Heart right ventricle (tissue), 16 donors: Measurements from ENCODE around the gene TOGARAM2. TPM values are rescaled to one million over a fixed set of nuclear protein-coding genes. Genes with fewer than 3 reads are reported as not detected.

Experiments
- ATAC-seq, 8 donors: fragments of 200-7000 bp; cut with Tn5 transposase; one replicate each; pipeline ENCODE4 v1.9.1; 2020; ENCODE audit warnings: mild to moderate bottlenecking in 8 of 8, moderate library complexity in 8 of 8, moderate number of reproducible peaks in 1 of 8
- DNase-seq, 2 donors: peaks; one replicate each; pipeline ENCODE4 v3.0.0-alpha.2; 2020
- H3K27ac ChIP-seq, 10 donors: fragments of 200-600 bp; sonication (generic) in 2 of 10; one replicate each; pipeline versions ENCODE4 v1.5.0 to v1.8.0; 2020 to 2022; ENCODE audit warnings: mild to moderate bottlenecking in 3 of 10
- H3K27me3 ChIP-seq, 7 donors: fragments of 200-600 bp; one replicate each; pipeline ENCODE4 v1.8.0; 2021 to 2022; ENCODE audit warnings: mild to moderate bottlenecking in 2 of 7
- H3K36me3 ChIP-seq, 9 donors: fragments of 200-600 bp; sonication (generic) in 1 of 9; one replicate each; pipeline versions ENCODE4 v1.5.0 to v1.8.0; 2020 to 2022; ENCODE audit warnings: mild to moderate bottlenecking in 2 of 9
- H3K4me1 ChIP-seq, 9 donors: fragments of 200-600 bp; sonication (generic) in 1 of 9; one replicate each; pipeline versions ENCODE4 v1.5.0 to v1.8.0; 2020 to 2022; ENCODE audit warnings: mild to moderate bottlenecking in 4 of 9
- H3K4me3 ChIP-seq, 10 donors: fragments of 200-600 bp; sonication (generic) in 2 of 10; one replicate each; pipeline versions ENCODE4 v1.5.0 to v1.8.0; 2020 to 2022; ENCODE audit warnings: mild to moderate bottlenecking in 7 of 10, moderate library complexity in 2 of 10
- H3K9me3 ChIP-seq, 11 donors: fragments of 200-600 bp in 10 of 11; sonication (generic) in 2 of 11; one replicate each; pipeline versions ENCODE4 v1.5.0 to v1.8.0; 2013 to 2022; ENCODE audit warnings: mild to moderate bottlenecking in 2 of 11, control low read depth in 1 of 11, moderate library complexity in 1 of 11
- CTCF ChIP-seq, 9 donors: fragments of 200-600 bp; sonication (generic) in 2 of 9; IDR thresholded peaks; one replicate each; pipeline versions ENCODE4 v1.5.0 to v1.8.0; 2021 to 2022; ENCODE audit warnings: antibody characterized with exemption in 9 of 9, mild to moderate bottlenecking in 5 of 9, moderate library complexity in 1 of 9
- WGBS, 2 donors: extraction: QIAGEN DNeasy Blood & Tissue Kit; methylation state at CpG; one replicate each; pipeline ENCODE4 v1.1.7; 2013; ENCODE audit warnings: inconsistent platforms in 1 of 2; 5-methylcytosine and 5-hydroxymethylcytosine counted together
- intact Hi-C, 10 donors: fragments of 100-400 bp; cut with DNase I; formaldehyde crosslinking; loops; one replicate each; pipeline versions ENCODE4 v1.11.1 to v1.14.2; 2022
- polyA plus RNA-seq, 2 donors: library from polyadenylated mRNA; stranded (reverse); fragments of 200-250 nt; gene quantifications; one replicate each; pipeline ENCODE4 v1.2.3, GENCODE V29; 2013
- total RNA-seq, 10 donors: library from RNA; stranded (reverse); fragmentation: NEBNext Ultra II Directional in 3 of 10; extraction: Animal tissue kit (Norgen Biotek cat#: 25700) in 3 of 10; gene quantifications; one replicate each; pipeline versions ENCODE4 v1.2.1 to v1.2.4, GENCODE V29; 2021 to 2023
- donor health status: Arrhythmogenic right ventricular cardiomyopathy.
- donor health status: ischemic (EF 13 %, LVEDD 7.1; RV severe dilation, severe dysfunction).
- donor health status: healthy with polysubstance abuse.
- donor health status: DM: no; HTN: yes; CAD: no.
- donor health status: DM: no; HTN: no; CAD: no.
- donor health status: ischemic (EF 25% LVEDD 6.9; RV normal size, moderate dysfunction).
- donor health status: ischemic (EF 25% LVEDD 5.7; RV mildly dilated, moderate dysfunction).
- donor health status: healthy.
- donor health status: DM: yes; HTN: yes; CAD: no.
- donor health status: Ischemic cardiomyopathy.
- donor health status: ischemic (EF 35%, LVEDD 5.7; RV mildly dilated, moderate dysfunction).
- donor health status: nonischemic (EF 11% LVEDD 7.7; RV severe dilation, severe dysfunction).
- donor health status: DM: yes; HTN: yes; CAD: no.
- donor health status: PGD.
- donor health status: ischemic (EF 29% LVEDD 5.4; RV normal size, mild dysfunction).
- donor health status: nonischemic (EF 23%, LVEDD 6.1; RV moderate dilation, normal function).

The TOGARAM2 gene
- total and polyA plus RNA-seq, 12 donors: 1.4 to 68.3 (median 14.6) TPM

GRCh38 chr2:29000481-29000880 lies 19.4 kb downstream of the TOGARAM2 start:
- intact Hi-C loops: no loop called here
- TF ChIP-seq CTCF (IDR thresholded peaks at IDR 0.05): no peak
- H3K36me3 ChIP-seq: no peaks in the 10 kb centered on the region
- H3K4me3 ChIP-seq: no peak overlapping the region
- no peaks in the 10 kb centered on the region for H3K27me3 ChIP-seq
- peak in 7 of 8 donors; percentile 52 to 84 (median 66) for ATAC-seq
- H3K27ac ChIP-seq: peak overlapping the region in 1 of 10 donors; percentile 85
- no peak for DNase-seq
- peaks cover 0 to 29% (median 0%) of the 10 kb centered on the region in 9 donors for H3K4me1 ChIP-seq
- 80 to 82% methylated on average over 6 to 7 of the region's 7 CpGs for WGBS, 2 donors
- no peaks in the 10 kb centered on the region for H3K9me3 ChIP-seq

DNA sequence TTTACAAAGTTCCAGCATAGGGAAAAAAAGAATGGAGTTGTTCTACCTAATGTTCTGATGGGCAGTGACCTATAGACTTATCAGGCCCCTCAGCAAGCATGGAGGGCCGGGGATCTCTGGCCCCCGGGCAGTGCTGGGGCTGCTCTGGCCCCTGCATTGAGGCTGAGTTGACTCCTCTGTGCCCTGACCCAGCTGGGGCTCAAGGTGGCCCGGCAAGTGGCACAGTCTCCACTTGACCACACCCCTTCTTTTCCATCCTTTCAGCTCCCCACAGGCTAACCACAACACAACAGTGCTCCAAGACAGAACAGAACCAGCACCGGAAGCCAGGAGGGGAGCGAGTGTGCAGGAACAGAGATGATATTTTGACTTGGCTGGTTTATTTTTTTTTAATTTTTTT lies 19.9 kb downstream of the TOGARAM2 start:
- DNase-seq (no peak), ATAC-seq (peak in 1 of 8 donors; percentile 13)
- TF ChIP-seq CTCF (IDR thresholded peaks at IDR 0.05): no peak
- no peaks in the 10 kb centered on the region for H3K27me3 ChIP-seq
- peak overlapping the region in 1 of 10 donors; percentile 85 for H3K27ac ChIP-seq
- no peaks in the 10 kb centered on the region for H3K9me3 ChIP-seq
- 85% methylated on average over 5 of the region's 5 CpGs for WGBS, 2 donors
- H3K36me3 ChIP-seq: no peaks in the 10 kb centered on the region
- intact Hi-C loops: no loop called here
- no peak overlapping the region for H3K4me3 ChIP-seq
- peaks cover 0 to 29% (median 0%) of the 10 kb centered on the region in 9 donors for H3K4me1 ChIP-seq

GRCh38 chr2:29001806-29002205 lies 20.7 kb downstream of the TOGARAM2 start:
- no peak overlapping the region for H3K4me3 ChIP-seq
- intact Hi-C loops: no loop called here
- peaks cover 0 to 31% (median 0%) of the 10 kb centered on the region in 9 donors for H3K4me1 ChIP-seq
- H3K9me3 ChIP-seq: no peaks in the 10 kb centered on the region
- no peaks in the 10 kb centered on the region for H3K36me3 ChIP-seq
- H3K27ac ChIP-seq: peak overlapping the region in 1 of 10 donors; percentile 24
- ATAC-seq (no peak), DNase-seq (no peak)
- H3K27me3 ChIP-seq: no peaks in the 10 kb centered on the region
- WGBS, 2 donors: 89 to 95% methylated on average over 4 of the region's 4 CpGs
- TF ChIP-seq CTCF (IDR thresholded peaks at IDR 0.05): no peak

DNA sequence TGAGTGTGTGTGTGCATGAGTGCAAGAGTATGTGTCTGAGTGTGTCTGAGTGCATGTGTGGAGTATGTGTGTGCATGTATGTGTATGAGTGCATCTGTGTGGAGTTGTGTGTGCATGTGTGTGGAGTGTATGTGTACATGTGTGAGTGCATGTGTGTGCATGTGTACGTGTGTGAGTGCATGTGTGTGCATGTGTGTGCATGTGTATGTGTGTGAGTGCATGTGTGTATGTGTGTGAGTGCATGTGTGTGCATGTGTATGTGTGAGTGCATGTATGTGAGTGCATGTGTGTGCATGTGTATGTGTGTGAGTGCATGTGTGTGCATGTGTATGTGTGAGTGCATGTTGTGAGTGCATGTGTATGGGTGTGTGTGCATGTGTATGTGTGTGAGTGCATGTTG lies 23.7 kb downstream of the TOGARAM2 start:
- Histone ChIP-seq H3K4me3 (no peak overlapping the region), H3K36me3 (no peaks in the 10 kb centered on the region), H3K27ac (no peak overlapping the region), H3K4me1 (peaks cover 0 to 24% (median 0%) of the 10 kb centered on the region in 9 donors), H3K9me3 (no peaks in the 10 kb centered on the region), H3K27me3 (no peaks in the 10 kb centered on the region)
- no peak for TF ChIP-seq CTCF (IDR thresholded peaks at IDR 0.05)
- 25 to 83% methylated on average over 1 of the region's 1 CpG for WGBS, 2 donors
- ATAC-seq (no peak), DNase-seq (no peak)
- intact Hi-C loops: no loop called here
